GM18868 (cell line): ENCODE measurements around the gene TRIM71.

ENCODE experiments used
- ATAC-seq: cut with Tn5 transposase; IDR thresholded peaks from one replicate; pipeline ENCODE4 v1.9.1; 2021; ENCODE audit warnings: mild to moderate bottlenecking, moderate library complexity; ENCODE audit not compliant: unreplicated experiment

TRIM71 gene

GRCh38 chr3:32862936-32863487 is 45.2 kb downstream of the TRIM71 start:
- ATAC-seq = no peak

DNA sequence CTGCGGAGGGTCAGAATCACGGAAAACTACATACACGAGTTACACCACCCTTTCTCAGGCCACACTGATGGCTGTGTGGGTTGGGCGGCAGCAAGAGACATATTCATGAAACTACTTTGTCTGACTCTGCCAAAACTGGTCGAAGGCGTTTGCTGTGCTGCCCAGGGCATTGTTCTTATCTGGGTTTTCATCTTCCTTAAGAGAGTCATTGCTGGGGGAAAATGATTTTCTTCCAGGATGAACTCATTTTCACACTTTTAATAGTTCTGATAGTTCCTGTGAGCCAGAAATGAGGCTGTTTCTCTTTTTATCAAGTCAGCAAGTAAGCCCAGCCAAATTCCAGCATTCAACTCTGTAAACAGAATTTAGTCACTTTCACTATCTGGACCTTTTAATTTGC is 47.6 kb downstream of the TRIM71 start:
- ATAC-seq = no peak

DNA sequence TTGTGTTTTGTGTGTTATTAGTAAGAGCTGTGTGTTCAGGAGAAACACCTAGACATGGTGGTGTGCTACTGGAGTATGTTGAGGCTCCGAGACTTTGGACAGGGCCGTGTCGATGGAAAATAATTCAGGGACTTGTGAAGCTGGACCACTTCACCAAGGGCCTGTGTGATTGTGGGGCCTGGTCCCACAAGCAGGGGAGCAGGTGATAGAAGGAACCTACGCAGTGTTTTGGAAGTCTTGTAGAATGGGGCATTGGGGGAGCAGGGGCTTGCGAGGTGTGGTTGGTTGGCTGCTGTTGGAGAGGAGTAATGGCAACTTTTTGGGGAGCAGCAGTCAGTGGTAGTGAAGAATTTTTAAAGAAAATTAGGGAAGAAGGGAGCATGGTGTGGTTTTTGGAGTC is 48.7 kb downstream of the TRIM71 start:
- ATAC-seq = no peak

- ATAC-seq = no peak
These were observed 50.2 kb downstream of the TRIM71 start for GRCh38 chr3:32867954-32868353.

- no peak for ATAC-seq
These were observed 51.1 kb downstream of the TRIM71 start for GRCh38 chr3:32868719-32869512.

GRCh38 chr3:32869513-32870047 is 51.8 kb downstream of the TRIM71 start:
- ATAC-seq = no peak

GRCh38 chr3:32870373-32871095 is 52.7 kb downstream of the TRIM71 start:
- ATAC-seq = no peak

DNA sequence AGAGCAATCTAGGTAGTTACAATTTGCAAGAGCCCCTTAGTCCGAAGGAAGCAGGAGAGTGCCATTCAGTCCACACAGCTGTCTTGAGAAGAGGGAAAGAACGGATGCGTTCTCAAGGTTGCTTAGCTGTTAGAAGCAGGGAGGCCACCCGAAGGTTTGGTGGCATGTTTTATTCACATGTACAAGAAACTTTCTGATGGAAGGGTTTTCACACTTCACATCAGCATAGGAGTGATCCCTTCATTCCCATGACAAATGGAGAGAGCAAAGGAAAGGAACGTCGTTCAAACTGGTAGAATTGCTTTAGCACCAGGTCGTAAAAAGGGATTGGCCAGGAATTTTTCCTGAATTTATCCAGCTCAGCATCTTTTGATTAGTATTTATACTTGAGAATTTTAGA is 53.5 kb downstream of the TRIM71 start:
- ATAC-seq = no peak

DNA sequence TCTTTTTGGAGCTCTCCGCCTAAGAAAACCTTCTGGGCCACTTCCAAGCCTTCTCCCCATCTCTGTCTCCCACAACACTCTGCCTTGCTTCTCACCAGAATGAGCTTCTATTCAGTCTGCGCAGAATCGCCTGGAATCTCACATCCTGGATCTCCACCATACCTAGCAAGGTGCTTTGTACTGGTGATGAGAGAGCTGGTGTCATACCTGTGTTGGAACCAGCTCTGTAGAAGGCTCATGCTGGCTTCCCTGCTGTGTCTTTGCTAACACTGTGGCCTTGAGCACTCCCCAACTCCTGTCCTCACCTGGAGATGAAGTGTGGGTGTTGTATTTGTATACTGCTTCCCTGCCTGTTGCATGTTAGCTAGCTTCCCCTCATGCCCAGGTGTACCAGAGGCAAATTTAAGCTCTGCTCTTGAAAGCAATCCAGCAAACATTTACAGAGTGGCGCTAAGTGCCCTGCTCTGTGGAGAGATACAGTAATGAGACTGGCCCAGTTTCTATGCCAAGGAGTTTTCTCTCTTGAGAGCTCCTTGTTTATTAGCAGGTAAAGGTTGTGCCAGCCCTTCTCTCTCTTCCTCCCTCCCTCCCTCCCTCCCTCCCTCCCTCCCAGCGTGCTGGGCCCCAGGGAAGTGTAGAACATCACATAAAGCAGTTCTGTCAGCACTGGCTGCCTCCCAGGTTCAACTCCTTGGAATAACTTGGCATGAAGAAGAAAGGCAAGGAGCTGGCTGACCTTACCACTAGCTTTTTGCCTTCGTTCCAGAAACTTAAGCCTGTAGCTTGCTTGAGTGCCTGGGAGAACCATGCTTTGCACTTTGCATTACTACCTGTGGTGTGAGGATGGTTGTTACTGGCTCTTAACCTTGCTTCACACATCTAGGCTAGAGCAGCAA is 54.9 kb downstream of the TRIM71 start:
- no peak for ATAC-seq

- no peak for ATAC-seq
These were observed 55.8 kb downstream of the TRIM71 start for GRCh38 chr3:32873531-32874130.

GRCh38 chr3:32876920-32877319 is 59.1 kb downstream of the TRIM71 start:
- no peak for ATAC-seq

DNA sequence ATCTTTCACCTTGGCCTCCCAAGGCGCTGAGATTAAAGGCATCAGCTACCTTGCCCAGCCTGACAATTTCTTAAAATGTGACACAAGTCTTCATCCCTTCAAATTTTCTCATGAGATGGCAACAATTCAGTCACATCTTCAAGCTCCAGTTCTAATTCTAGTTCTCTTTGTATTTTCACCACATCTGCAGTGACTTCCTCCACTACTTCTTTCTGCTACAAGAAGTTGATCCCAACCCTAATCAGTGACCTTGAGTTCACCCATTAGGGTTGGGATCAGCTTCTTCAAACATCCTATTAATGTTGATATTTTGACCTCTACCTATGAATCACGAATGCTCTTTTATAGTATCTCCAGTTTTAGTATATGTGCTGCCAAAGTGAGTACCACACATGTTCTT is 59.8 kb downstream of the TRIM71 start:
- ATAC-seq = no peak

GRCh38 chr3:32880225-32880624 is 62.4 kb downstream of the TRIM71 start:
- ATAC-seq = no peak

GRCh38 chr3:32881624-32882023 is 63.8 kb downstream of the TRIM71 start:
- no peak for ATAC-seq

GRCh38 chr3:32882189-32882588 is 64.4 kb downstream of the TRIM71 start:
- ATAC-seq = no peak

DNA sequence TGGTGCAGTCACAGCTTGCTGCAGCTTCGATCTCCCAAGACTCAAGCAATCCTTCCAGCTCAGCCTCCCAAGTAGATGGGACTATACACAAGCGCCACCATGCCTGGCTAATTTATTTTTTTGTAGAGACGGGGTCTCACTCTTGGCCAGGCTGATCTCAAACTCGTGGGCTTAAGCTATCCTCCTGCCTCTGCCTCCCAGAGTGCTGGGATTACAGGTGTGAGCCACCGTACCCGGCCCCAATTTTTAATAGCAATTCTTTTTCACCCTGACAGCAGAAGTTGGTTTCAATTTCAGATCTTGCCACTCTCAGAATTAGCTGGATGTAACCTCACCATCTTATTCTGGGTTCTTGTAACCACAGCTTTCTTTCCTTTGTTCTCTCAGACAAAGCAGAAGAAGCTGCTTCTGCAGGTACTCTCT is 64.8 kb downstream of the TRIM71 start:
- ATAC-seq = peak; percentile 94

GRCh38 chr3:32883817-32884216 is 66.0 kb downstream of the TRIM71 start:
- no peak for ATAC-seq

DNA sequence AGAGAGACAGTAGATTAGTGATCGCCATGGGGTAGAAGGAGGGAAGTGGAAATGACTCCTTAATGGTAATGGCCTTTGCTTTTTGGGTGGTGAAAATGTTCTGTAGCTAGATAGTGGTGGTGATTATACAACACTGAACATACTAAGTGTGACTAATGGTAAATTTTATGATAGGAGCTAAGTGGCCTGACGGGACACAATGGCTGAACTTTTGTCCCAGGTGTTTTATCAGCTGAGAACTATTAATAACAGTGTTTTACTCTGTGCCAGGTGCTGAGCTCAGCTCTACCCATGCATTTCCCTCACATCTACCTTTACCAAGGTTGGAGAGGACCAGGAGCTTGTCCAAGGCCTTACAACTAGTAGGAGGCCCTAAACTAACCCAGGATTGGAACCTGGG is 66.8 kb downstream of the TRIM71 start:
- no peak for ATAC-seq

- no peak for ATAC-seq
These were observed 67.6 kb downstream of the TRIM71 start for GRCh38 chr3:32885283-32885901.

DNA sequence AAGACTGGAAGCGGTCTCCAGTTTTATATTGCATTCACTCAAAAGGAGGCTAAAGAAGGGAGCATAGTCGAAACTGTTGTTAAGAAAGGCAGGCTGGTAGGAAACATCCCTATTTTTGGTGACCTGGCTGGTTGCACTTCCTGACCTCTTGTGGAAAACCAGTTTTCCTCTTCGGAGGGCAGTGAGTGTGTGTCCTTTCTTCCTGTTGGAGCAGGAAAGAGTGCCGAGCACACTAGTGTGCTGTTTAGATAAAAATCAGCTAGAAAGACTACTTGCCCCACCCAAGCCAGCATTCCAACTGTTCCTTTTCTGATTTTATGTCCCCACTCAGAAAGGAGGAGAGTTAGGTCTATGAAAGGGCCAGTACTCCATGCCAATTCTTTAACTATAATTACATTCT is 68.5 kb downstream of the TRIM71 start:
- no peak for ATAC-seq
